Measurements from ENCODE around the gene TMEM255B.

DNA sequence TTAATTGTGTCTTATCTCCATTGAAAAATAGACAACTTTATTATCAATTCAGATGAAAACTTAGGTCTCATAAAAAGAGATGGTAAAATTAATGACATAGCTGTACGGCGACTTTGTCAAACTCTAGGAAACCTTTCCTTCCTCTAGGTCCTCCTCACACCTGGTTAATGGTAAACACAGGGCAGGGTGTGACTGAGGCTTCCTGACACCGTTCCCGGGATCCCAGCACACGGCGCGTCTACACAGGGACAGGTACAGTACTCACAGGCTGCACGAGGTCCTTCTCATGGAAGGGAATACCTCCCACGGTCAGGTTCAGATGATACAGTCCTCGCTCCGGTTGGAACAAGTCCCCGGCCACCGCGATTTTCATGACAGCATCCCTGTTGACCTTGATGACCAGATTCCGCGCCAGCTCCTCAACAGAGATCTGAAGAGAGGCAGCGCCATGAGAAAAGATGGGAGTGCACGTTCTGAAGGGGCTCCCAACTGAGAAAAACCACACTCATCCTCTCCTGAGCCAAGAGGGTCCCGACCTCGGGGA lies 69.3 kb downstream of the TMEM255B start:
- TF ChIP-seq, protein P1, sequence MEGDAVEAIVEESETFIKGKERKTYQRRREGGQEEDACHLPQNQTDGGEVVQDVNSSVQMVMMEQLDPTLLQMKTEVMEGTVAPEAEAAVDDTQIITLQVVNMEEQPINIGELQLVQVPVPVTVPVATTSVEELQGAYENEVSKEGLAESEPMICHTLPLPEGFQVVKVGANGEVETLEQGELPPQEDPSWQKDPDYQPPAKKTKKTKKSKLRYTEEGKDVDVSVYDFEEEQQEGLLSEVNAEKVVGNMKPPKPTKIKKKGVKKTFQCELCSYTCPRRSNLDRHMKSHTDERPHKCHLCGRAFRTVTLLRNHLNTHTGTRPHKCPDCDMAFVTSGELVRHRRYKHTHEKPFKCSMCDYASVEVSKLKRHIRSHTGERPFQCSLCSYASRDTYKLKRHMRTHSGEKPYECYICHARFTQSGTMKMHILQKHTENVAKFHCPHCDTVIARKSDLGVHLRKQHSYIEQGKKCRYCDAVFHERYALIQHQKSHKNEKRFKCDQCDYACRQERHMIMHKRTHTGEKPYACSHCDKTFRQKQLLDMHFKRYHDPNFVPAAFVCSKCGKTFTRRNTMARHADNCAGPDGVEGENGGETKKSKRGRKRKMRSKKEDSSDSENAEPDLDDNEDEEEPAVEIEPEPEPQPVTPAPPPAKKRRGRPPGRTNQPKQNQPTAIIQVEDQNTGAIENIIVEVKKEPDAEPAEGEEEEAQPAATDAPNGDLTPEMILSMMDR (IDR thresholded peaks at IDR 0.05) = no peak
- TF ChIP-seq POLR2AphosphoS5 (IDR thresholded peaks at IDR 0.05) = no peak
- TF ChIP-seq POLR2A (IDR thresholded peaks at IDR 0.05) = no peak

Measured in prostate gland (tissue), 2 donors.